Kidney (tissue), 14 donors: ENCODE data around the gene RAB2B. TPM values are rescaled to one million over a fixed set of nuclear protein-coding genes. Genes with fewer than 3 reads are reported as not detected.
"Not testable (repeated sequence)": the region's sequence is repeated elsewhere in the genome, so short reads cannot be mapped to it uniquely, and the experiment has no call there.

Source experiments
- DNase-seq, 5 donors: peaks; one replicate each; pipeline ENCODE4 v3.0.0-alpha.2; 2013 to 2020
- FAIRE-seq: peaks from 2 replicates; lab custom pipeline; 2012; peaks lifted over from hg19 to GRCh38; lab: Jason Lieb, UNC
- H3K27ac ChIP-seq, 2 donors: one replicate each; pipeline ENCODE4 v1.7.0; 2013; ENCODE audit warnings: low read depth in 2 of 2, low read length in 2 of 2, inconsistent platforms in 1 of 2
- H3K27me3 ChIP-seq: one replicate; pipeline ENCODE4 v1.7.1; 2013; ENCODE audit warnings: low read length, inconsistent platforms; ENCODE audit not compliant: control insufficient read depth, insufficient read depth
- H3K36me3 ChIP-seq, 3 donors: one replicate each; pipeline versions ENCODE4 v1.7.0 to v1.7.1; 2013; ENCODE audit warnings: low read length in 3 of 3, control low read depth in 1 of 3, inconsistent platforms in 1 of 3; ENCODE audit not compliant: insufficient read depth in 3 of 3, control insufficient read depth in 2 of 3
- H3K4me1 ChIP-seq, 3 donors: one replicate each; pipeline versions ENCODE4 v1.7.0 to v1.7.1; 2013; ENCODE audit warnings: low read length in 3 of 3, inconsistent platforms in 1 of 3, low read depth in 1 of 3; ENCODE audit not compliant: control insufficient read depth in 2 of 3, insufficient read depth in 2 of 3
- H3K4me3 ChIP-seq, 3 donors: one replicate each; pipeline versions ENCODE4 v1.7.0 to v1.8.1; 2013; ENCODE audit warnings: low read length in 3 of 3, control low read depth in 1 of 3, inconsistent platforms in 1 of 3
- H3K9ac ChIP-seq, 3 donors: one replicate each; pipeline versions ENCODE4 v1.7.0 to v1.7.1; 2013; ENCODE audit warnings: low read length in 3 of 3, control low read depth in 1 of 3, inconsistent platforms in 1 of 3
- H3K9me3 ChIP-seq, 3 donors: one replicate each; pipeline versions ENCODE4 v1.7.0 to v1.7.1; 2013; ENCODE audit warnings: low read length in 3 of 3, control low read depth in 1 of 3, inconsistent platforms in 1 of 3; ENCODE audit not compliant: control insufficient read depth in 2 of 3, insufficient read depth in 1 of 3
- intact Hi-C: fragments of 100-400 bp; cut with DNase I; formaldehyde crosslinking; loops from one replicate; pipeline ENCODE4 v1.11.1; 2022
- polyA plus RNA-seq: library from polyadenylated mRNA; stranded (reverse); fragments of 350-450 nt; fragmentation: Illumina TruSeq; extraction: RNeasy Lipid Tissue Mini Kit (QIAGEN cat#74804); gene quantifications from one replicate; pipeline ENCODE4 v1.2.3, GENCODE V29; 2014; ENCODE audit warnings: low read depth, low replicate concordance; ENCODE audit not compliant: insufficient read depth
- total RNA-seq: library from RNA; stranded (reverse); fragmentation: NEBNext Ultra II Directional; extraction: Animal tissue kit (Norgen Biotek cat#: 25700); gene quantifications from one replicate; pipeline ENCODE4 v1.2.1, GENCODE V29; 2021
- TF ChIP-seq, protein P1 (sequence below): IDR thresholded peaks from 3 replicates; pipeline ENCODE4 v1.5.1; 2012; ENCODE audit warnings: mild to moderate bottlenecking, moderate library complexity, borderline replicate concordance; ENCODE audit not compliant: insufficient read depth; ENCODE audit errors: extremely low read depth
- donor health status: control.
- donor health status: control.
- donor health status: control.
- donor health status: control.
- donor health status: control.
- donor health status: DM: yes; HTN: yes; CAD: no.
- donor health status: Normal renal cell carcinoma (clear cell type).

Gene RAB2B
- total and polyA plus RNA-seq, 2 donors from 2014 or later: 12.2 to 22.7 TPM

DNA sequence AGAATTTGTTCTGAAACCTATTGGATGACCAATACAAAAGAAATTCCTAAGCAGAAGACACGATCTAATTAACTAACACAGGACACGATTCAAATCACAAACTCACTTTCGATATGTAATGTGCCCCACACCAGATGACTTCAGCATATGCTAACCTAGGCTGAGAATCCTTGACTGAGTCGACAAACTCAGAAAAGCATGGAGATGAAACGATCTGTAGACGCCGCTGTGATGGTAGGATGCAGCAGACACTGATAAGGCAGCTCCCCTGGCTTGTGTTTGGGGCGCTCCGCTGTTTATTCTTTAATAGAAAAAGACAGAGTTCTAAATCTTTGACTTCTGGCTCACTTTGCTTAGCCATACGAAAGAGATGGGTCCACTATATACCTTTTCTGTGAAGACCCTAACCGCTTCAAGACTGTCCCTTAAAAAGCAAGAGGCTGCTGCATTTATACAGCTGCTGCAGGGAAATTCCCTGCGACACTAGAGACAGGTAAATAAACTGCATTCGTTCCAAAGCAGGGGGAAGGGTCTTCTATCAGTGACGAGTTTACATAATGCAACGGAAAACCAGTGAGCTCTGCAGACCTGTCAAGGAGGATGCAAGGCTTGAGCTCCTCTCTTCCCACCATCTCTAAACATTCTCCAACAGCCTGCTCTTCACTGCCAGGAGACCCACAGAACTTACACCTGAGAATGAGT is 21.8 kb downstream of the RAB2B start:
- H3K9me3 ChIP-seq: no peaks in the 10 kb centered on the region
- peak overlapping the region; percentile 83 to 99 (median 98) for H3K4me3 ChIP-seq
- H3K4me1 ChIP-seq: peaks cover 3 to 11% (median 6%) of the 10 kb centered on the region in 3 donors
- TF ChIP-seq, protein P1, sequence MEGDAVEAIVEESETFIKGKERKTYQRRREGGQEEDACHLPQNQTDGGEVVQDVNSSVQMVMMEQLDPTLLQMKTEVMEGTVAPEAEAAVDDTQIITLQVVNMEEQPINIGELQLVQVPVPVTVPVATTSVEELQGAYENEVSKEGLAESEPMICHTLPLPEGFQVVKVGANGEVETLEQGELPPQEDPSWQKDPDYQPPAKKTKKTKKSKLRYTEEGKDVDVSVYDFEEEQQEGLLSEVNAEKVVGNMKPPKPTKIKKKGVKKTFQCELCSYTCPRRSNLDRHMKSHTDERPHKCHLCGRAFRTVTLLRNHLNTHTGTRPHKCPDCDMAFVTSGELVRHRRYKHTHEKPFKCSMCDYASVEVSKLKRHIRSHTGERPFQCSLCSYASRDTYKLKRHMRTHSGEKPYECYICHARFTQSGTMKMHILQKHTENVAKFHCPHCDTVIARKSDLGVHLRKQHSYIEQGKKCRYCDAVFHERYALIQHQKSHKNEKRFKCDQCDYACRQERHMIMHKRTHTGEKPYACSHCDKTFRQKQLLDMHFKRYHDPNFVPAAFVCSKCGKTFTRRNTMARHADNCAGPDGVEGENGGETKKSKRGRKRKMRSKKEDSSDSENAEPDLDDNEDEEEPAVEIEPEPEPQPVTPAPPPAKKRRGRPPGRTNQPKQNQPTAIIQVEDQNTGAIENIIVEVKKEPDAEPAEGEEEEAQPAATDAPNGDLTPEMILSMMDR: no peak
- no peak for FAIRE-seq
- H3K27ac ChIP-seq: peak overlapping the region in 1 of 2 donors; percentile 86
- H3K9ac ChIP-seq: peak overlapping the region; percentile 76 to 95 (median 79)
- DNase-seq: peak in 2 of 5 donors; percentile 38 to 47
- intact Hi-C loops: no loop called here
- H3K36me3 ChIP-seq: peaks cover 0 to 1% (median 0%) of the 10 kb centered on the region in 3 donors
- no peaks in the 10 kb centered on the region for H3K27me3 ChIP-seq

DNA sequence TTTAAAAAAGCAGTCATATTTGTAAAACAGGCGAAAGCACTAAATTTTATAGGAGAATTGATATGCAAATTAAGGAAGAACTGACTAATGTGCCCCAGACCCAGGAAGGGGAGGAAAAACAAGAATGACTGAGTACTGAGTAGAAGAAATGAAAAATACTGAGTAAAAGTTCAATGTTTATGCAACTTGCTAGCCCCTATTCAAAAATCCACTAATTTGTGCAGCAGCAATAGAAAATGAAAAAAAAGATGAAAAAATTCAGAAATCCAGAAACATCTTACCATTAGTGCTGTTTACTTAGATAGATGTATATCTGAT is 26.9 kb downstream of the RAB2B start:
- intact Hi-C loops: no loop called here
- no peaks in the 10 kb centered on the region for H3K36me3 ChIP-seq
- no peak overlapping the region for H3K27ac ChIP-seq
- H3K27me3 ChIP-seq: no peaks in the 10 kb centered on the region
- FAIRE-seq: no peak
- TF ChIP-seq, protein P1: no peak
- H3K9ac ChIP-seq: no peak overlapping the region
- no peaks in the 10 kb centered on the region for H3K9me3 ChIP-seq
- no peak for DNase-seq
- peaks cover 0 to 7% (median 1%) of the 10 kb centered on the region in 3 donors for H3K4me1 ChIP-seq
- H3K4me3 ChIP-seq: no peak overlapping the region

DNA sequence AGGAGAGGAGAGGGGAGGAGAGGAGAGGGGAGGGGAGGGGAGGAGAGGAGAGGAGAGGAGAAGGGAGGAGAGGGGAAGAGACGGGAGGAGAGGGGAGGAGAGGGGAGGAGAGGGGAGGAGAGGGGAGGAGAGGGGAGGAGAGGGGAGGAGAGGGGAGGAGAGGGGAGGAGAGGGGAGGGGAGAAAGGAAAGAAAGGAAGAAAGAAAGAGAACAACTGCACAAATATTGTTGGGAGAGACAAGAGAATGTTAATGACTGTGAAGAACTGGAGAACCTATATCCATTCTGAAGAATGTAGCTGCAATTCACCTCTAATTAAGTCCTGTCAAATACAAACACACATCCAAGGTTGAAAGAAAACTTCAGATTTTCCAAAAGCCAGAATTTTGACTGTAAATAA is 34.1 kb downstream of the RAB2B start:
- intact Hi-C loops, FAIRE-seq, H3K4me1 ChIP-seq, H3K27me3 ChIP-seq, H3K4me3 ChIP-seq, H3K36me3 ChIP-seq, H3K9ac ChIP-seq, H3K9me3 ChIP-seq, H3K27ac ChIP-seq, DNase-seq: not testable (repeated sequence)

DNA sequence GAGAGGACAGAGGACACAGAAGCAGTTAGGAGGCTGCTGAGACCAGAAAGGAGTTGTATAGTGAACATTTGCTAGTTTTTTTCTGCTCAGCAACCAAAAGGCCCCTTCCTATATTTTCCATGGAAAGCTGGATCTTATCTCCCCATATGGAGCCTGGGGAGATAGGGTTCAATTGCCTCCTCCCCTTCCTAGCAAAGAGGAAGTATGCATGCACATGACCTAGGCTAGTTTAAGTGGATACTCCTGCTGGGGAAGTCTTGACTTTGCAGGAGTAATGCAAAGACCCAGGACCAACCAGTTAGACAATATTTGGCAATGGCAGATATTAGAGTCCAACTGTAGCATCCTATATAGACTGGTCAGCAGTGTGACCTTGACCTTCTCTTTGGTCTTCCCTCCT is 35.9 kb downstream of the RAB2B start:
- H3K4me3 ChIP-seq: no peak overlapping the region
- TF ChIP-seq, protein P1: no peak
- FAIRE-seq: no peak

More for the DNA sequence above, 35.9 kb downstream of the RAB2B start:
- Histone ChIP-seq H3K4me1 (peaks cover 0 to 6% (median 4%) of the 10 kb centered on the region in 3 donors), H3K36me3 (no peaks in the 10 kb centered on the region), H3K27me3 (no peaks in the 10 kb centered on the region), H3K9ac (no peak overlapping the region), H3K27ac (no peak overlapping the region), H3K9me3 (no peaks in the 10 kb centered on the region)
- no peak for DNase-seq
- intact Hi-C loops: no loop called here
